Activated effector memory CD4-positive, alpha-beta T cell treated with anti-CD3 and anti-CD28 coated beads, Interleukin-2, amount 50 U/mL, for 16 hours (primary cell): ENCODE data around the gene EPB42.

Experiments
- DNase-seq: peaks from one replicate; pipeline ENCODE4 v3.0.0-alpha.2; 2020

EPB42 gene

GRCh38 chr15:43220991-43221403 is at the start of gene EPB42:
TSS of gene EPB42 (minus strand) at chr15:43221018. CDS start at chr15:43220825, 193 bp downstream.
- no peak for DNase-seq

GRCh38 chr15:43270113-43270665 is 49.4 kb upstream of the EPB42 start:
- DNase-seq, result no peak

- no peak for DNase-seq
Measured at GRCh38 chr15:43268111-43269105, 47.6 kb upstream of the EPB42 start.

- DNase-seq, result no peak
Measured at GRCh38 chr15:43267439-43267838, 46.6 kb upstream of the EPB42 start.

GRCh38 chr15:43266834-43267233 is 46.0 kb upstream of the EPB42 start, which contains the start of gene TGM5:
TSS of gene TGM5 (minus strand) at chr15:43266928. CDS start at chr15:43266849, 79 bp downstream.
- no peak for DNase-seq

- no peak for DNase-seq
Measured at GRCh38 chr15:43266386-43266785, 45.6 kb upstream of the EPB42 start.

GRCh38 chr15:43260011-43260615 is 39.3 kb upstream of the EPB42 start:
- DNase-seq, result no peak

GRCh38 chr15:43258781-43259180 is 38.0 kb upstream of the EPB42 start:
- no peak for DNase-seq

- no peak for DNase-seq
Measured at GRCh38 chr15:43256341-43256740, 35.5 kb upstream of the EPB42 start.

GRCh38 chr15:43255376-43255775 is 34.6 kb upstream of the EPB42 start:
- no peak for DNase-seq

GRCh38 chr15:43253431-43254403 is 32.9 kb upstream of the EPB42 start:
- no peak for DNase-seq

GRCh38 chr15:43251871-43252250 is 31.0 kb upstream of the EPB42 start:
- no peak for DNase-seq

- DNase-seq, result no peak
Measured at GRCh38 chr15:43251185-43251870, 30.5 kb upstream of the EPB42 start.

GRCh38 chr15:43250785-43251184 is 30.0 kb upstream of the EPB42 start:
- DNase-seq, result no peak

GRCh38 chr15:43249699-43250203 is 28.9 kb upstream of the EPB42 start:
- no peak for DNase-seq

- DNase-seq, result no peak
Measured at GRCh38 chr15:43249236-43249635, 28.4 kb upstream of the EPB42 start.

GRCh38 chr15:43246261-43246774 is 25.5 kb upstream of the EPB42 start:
- no peak for DNase-seq

- DNase-seq, result no peak
Measured at GRCh38 chr15:43244092-43244491, 23.3 kb upstream of the EPB42 start.

GRCh38 chr15:43243020-43243645 is 22.3 kb upstream of the EPB42 start:
- no peak for DNase-seq

GRCh38 chr15:43242616-43243015 is 21.8 kb upstream of the EPB42 start:
- no peak for DNase-seq

GRCh38 chr15:43241100-43241499 is 20.3 kb upstream of the EPB42 start:
- DNase-seq, result no peak
